H1 (cell line): Measurements from ENCODE around the gene PRR33. TPM values are rescaled to one million over a fixed set of nuclear protein-coding genes. Genes with fewer than 3 reads are reported as not detected.

Source experiments
- CTCF ChIA-PET: fragments of 300-600 bp; sonication (Branson Sonifier 250); formaldehyde crosslinking; loops from one replicate; lab custom pipeline; 2021; ENCODE audit not compliant: partially characterized antibody; lab: Charles Lee
- POLR2A ChIA-PET: fragments of 300-600 bp; sonication (Branson Sonifier 250); formaldehyde crosslinking; loops from one replicate; lab custom pipeline; 2021; ENCODE audit warnings: inconsistent platforms; ENCODE audit not compliant: partially characterized antibody; lab: Charles Lee
- DNase-seq, 2 experiments: peaks; one replicate each; pipeline versions ENCODE4 v3.0.0 to v3.0.0-alpha.2; 2010 to 2022; ENCODE audit warnings: low spot score in 2 of 2, low read depth in 1 of 2, mixed read lengths in 1 of 2
- FAIRE-seq: peaks from 2 replicates; lab custom pipeline; 2011; peaks lifted over from hg19 to GRCh38; lab: Jason Lieb, UNC
- H2AFZ ChIP-seq: 2 replicates; pipeline ENCODE4 v1.8.1; 2012; ENCODE audit warnings: low read length, inconsistent platforms
- H2AK5ac ChIP-seq: 2 replicates; pipeline ENCODE4 v1.6.1; 2013; ENCODE audit warnings: low read depth, low read length
- H2BK120ac ChIP-seq: replicated peaks from 2 replicates; pipeline ENCODE3; 2013; ENCODE audit warnings: low read depth, low read length, inconsistent platforms
- H2BK12ac ChIP-seq: 2 replicates; pipeline ENCODE4 v1.6.1; 2013; ENCODE audit warnings: low read depth, low read length
- H2BK15ac ChIP-seq: 2 replicates; pipeline ENCODE4 v1.6.1; 2013; ENCODE audit warnings: low read length
- H2BK20ac ChIP-seq: 2 replicates; pipeline ENCODE4 v1.6.1; 2013; ENCODE audit warnings: low read length
- H2BK5ac ChIP-seq: 2 replicates; pipeline ENCODE4 v1.6.1; 2013; ENCODE audit warnings: low read depth, low read length
- H3K14ac ChIP-seq: 2 replicates; pipeline ENCODE4 v1.6.1; 2013; ENCODE audit warnings: inconsistent platforms; ENCODE audit not compliant: insufficient read length
- H3K18ac ChIP-seq: 2 replicates; pipeline ENCODE4 v1.6.1; 2013; ENCODE audit warnings: low read length; ENCODE audit errors: extremely low read depth
- H3K23ac ChIP-seq: 2 replicates; pipeline ENCODE4 v1.6.1; 2013; ENCODE audit warnings: inconsistent platforms; ENCODE audit not compliant: insufficient read length
- H3K23me2 ChIP-seq: 2 replicates; pipeline ENCODE4 v1.6.1; 2013; ENCODE audit warnings: low read depth, low read length
- H3K27ac ChIP-seq: 2 replicates; pipeline ENCODE4 v1.6.1; 2011; ENCODE audit warnings: low read depth, low read length, inconsistent platforms
- H3K27me3 ChIP-seq, 4 experiments: replicated peaks in 1 of 4; 1 replicate in 1 of 4; 2 replicates in 3 of 4; pipeline versions ENCODE4 v1.6.1 to v1.8.1; 2011 to 2013; ENCODE audit warnings: low read length in 3 of 4, mild to moderate bottlenecking in 3 of 4, inconsistent platforms in 2 of 4, mixed read lengths in 2 of 4, moderate library complexity in 1 of 4; ENCODE audit not compliant: control insufficient read depth in 3 of 4, insufficient read depth in 3 of 4; ENCODE audit errors: extremely low read depth in 1 of 4
- H3K36me3 ChIP-seq, 4 experiments: 2 replicates each; pipeline versions ENCODE4 v1.6.1 to v1.8.1; 2011 to 2013; ENCODE audit warnings: mild to moderate bottlenecking in 4 of 4, low read length in 3 of 4, moderate library complexity in 2 of 4, control low read depth in 1 of 4, inconsistent platforms in 1 of 4; ENCODE audit not compliant: insufficient read depth in 4 of 4, control insufficient read depth in 2 of 4
- H3K4ac ChIP-seq: replicated peaks from 2 replicates; pipeline ENCODE3; 2013; ENCODE audit warnings: low read length, low read depth, mixed read lengths, inconsistent platforms; ENCODE audit not compliant: insufficient read length
- H3K4me1 ChIP-seq, 4 experiments: replicated peaks in 1 of 4; 1 replicate in 1 of 4; 2 replicates in 3 of 4; pipeline versions ENCODE4 v1.6.1 to v1.8.1; 2011 to 2013; ENCODE audit warnings: low read length in 3 of 4, inconsistent platforms in 2 of 4, mixed read lengths in 1 of 4; ENCODE audit not compliant: insufficient read depth in 4 of 4, control insufficient read depth in 3 of 4
- H3K4me2 ChIP-seq, 2 experiments: 2 replicates each; pipeline versions ENCODE4 v1.6.1 to v1.8.1; 2011 to 2013; ENCODE audit warnings: low read depth in 2 of 2, low read length in 2 of 2, control low read depth in 1 of 2, inconsistent platforms in 1 of 2, mild to moderate bottlenecking in 1 of 2; ENCODE audit not compliant: insufficient read depth in 1 of 2
- H3K4me3 ChIP-seq, 4 experiments: fragments of 200-600, 300-600 bp in 1 of 4; sonication (generic), shearing (Covaris generic), sonication (Bioruptor Twin) in 1 of 4; 2 replicates each; pipeline versions ENCODE4 v1.5.1 to v1.8.1; 2011 to 2016; ENCODE audit warnings: low read length in 4 of 4, low read depth in 3 of 4, control low read depth in 2 of 4, inconsistent platforms in 2 of 4, mild to moderate bottlenecking in 2 of 4, mixed read lengths in 1 of 4, moderate library complexity in 1 of 4; ENCODE audit not compliant: insufficient read depth in 2 of 4; ENCODE audit errors: extremely low read depth in 1 of 4
- H3K56ac ChIP-seq: replicated peaks from 2 replicates; pipeline ENCODE3; 2013; ENCODE audit warnings: low read depth, mild to moderate bottlenecking, mixed read lengths, low read length, inconsistent platforms; ENCODE audit not compliant: insufficient read length
- H3K79me1 ChIP-seq: 2 replicates; pipeline ENCODE4 v1.6.1; 2013; ENCODE audit warnings: low read depth, low read length, control low read depth
- H3K79me2 ChIP-seq, 2 experiments: 2 replicates each; pipeline versions ENCODE4 v1.6.1 to v1.8.1; 2012 to 2013; ENCODE audit warnings: low read length in 2 of 2, mild to moderate bottlenecking in 2 of 2, inconsistent platforms in 1 of 2; ENCODE audit not compliant: insufficient read depth in 2 of 2, control insufficient read depth in 1 of 2
- H3K9ac ChIP-seq, 4 experiments: replicated peaks in 1 of 4; 1 replicate in 1 of 4; 2 replicates in 3 of 4; pipeline versions ENCODE4 v1.6.1 to v1.8.1; 2011 to 2013; ENCODE audit warnings: low read depth in 3 of 4, low read length in 3 of 4, control low read depth in 2 of 4, mild to moderate bottlenecking in 2 of 4, moderate library complexity in 2 of 4, inconsistent platforms in 1 of 4; ENCODE audit errors: extremely low read depth in 1 of 4
- H3K9me3 ChIP-seq, 2 experiments: 2 replicates each; pipeline versions ENCODE4 v1.6.1 to v1.8.1; 2012 to 2013; ENCODE audit warnings: mild to moderate bottlenecking in 2 of 2, moderate library complexity in 2 of 2, control low read depth in 1 of 2, inconsistent platforms in 1 of 2, low read depth in 1 of 2, low read length in 1 of 2, mixed read lengths in 1 of 2; ENCODE audit not compliant: insufficient read depth in 2 of 2
- H4K20me1 ChIP-seq, 2 experiments: replicated peaks in 1 of 2; 2 replicates each; pipeline versions ENCODE3 to v1.8.1; 2011 to 2013; ENCODE audit warnings: inconsistent platforms in 2 of 2, low read length in 2 of 2, mild to moderate bottlenecking in 1 of 2; ENCODE audit not compliant: insufficient read depth in 2 of 2, control insufficient read depth in 1 of 2
- H4K5ac ChIP-seq: 2 replicates; pipeline ENCODE4 v1.6.1; 2013; ENCODE audit warnings: low read length, low read depth, mixed read lengths, inconsistent platforms; ENCODE audit not compliant: insufficient read length
- H4K8ac ChIP-seq: 2 replicates; pipeline ENCODE4 v1.8.0; 2013; ENCODE audit warnings: mild to moderate bottlenecking, moderate library complexity, low read length, inconsistent platforms; ENCODE audit not compliant: insufficient read depth; ENCODE audit errors: extremely low read depth
- H4K91ac ChIP-seq: replicated peaks from 2 replicates; pipeline ENCODE3; 2013; ENCODE audit warnings: low read length, mixed read lengths, inconsistent platforms; ENCODE audit not compliant: insufficient read length
- BRCA1 ChIP-seq: IDR thresholded peaks from 2 replicates; pipeline ENCODE4 v1.6.1; 2012; ENCODE audit warnings: low read depth, low read length, improper control_type of control experiment
- JUND ChIP-seq: IDR thresholded peaks from 2 replicates; pipeline ENCODE4 v1.6.1; 2011; ENCODE audit warnings: mild to moderate bottlenecking, improper control_type of control experiment, low read length
- POU5F1 ChIP-seq: IDR thresholded peaks from 2 replicates; pipeline ENCODE4 v1.6.1; 2011; ENCODE audit warnings: low read depth, mild to moderate bottlenecking, low read length, moderate library complexity
- TCF12 ChIP-seq: IDR thresholded peaks from 2 replicates; pipeline ENCODE4 v1.6.1; 2011; ENCODE audit warnings: low read depth, mild to moderate bottlenecking, low read length
- WGBS, 2 experiments: shearing (Covaris generic) in 1 of 2; methylation state at CpG; one replicate each; pipeline versions ENCODE4 v1.1.6 to v1.1.7; 2013 to 2015; ENCODE audit warnings: low lambda C conversion rate in 2 of 2, mixed read lengths in 2 of 2, inconsistent platforms in 1 of 2, low coverage in 1 of 2, missing lambda C conversion rate in 1 of 2; ENCODE audit not compliant: insufficient replicate concordance in 2 of 2, insufficient coverage in 1 of 2, insufficient read length in 1 of 2; ENCODE audit errors: extremely low coverage in 1 of 2, missing lambda C conversion rate in 1 of 2; 5-methylcytosine and 5-hydroxymethylcytosine counted together
- polyA plus RNA-seq, 7 experiments: library from polyadenylated mRNA; depleted of rRNA in 3 of 7; stranded (reverse) in 5 of 7; unstranded in 2 of 7; fragments of >200 nt in 5 of 7; fragments of 200-250 nt in 2 of 7; gene quantifications; 1 replicate in 5 of 7; 2 replicates in 1 of 7; 4 replicates in 1 of 7; pipeline versions ENCODE4 v1.2.1 to v1.2.3, GENCODE V29; 2011 to 2013; ENCODE audit warnings: missing spikeins in 2 of 7, mixed read lengths in 2 of 7
- total RNA-seq: library from RNA; stranded (reverse); fragmentation: NEBNext Ultra II Directional; extraction: Animal tissue kit (Norgen Biotek cat#: 25700); gene quantifications from 2 replicates; pipeline ENCODE4 v1.2.1, GENCODE V29; 2021

Gene PRR33
- total and polyA plus RNA-seq, 2 of the 8 experiments (the other 6 are each of a cell fraction or from before 2014, with no cell fraction given): 0.02 TPM; not detected in 1

DNA sequence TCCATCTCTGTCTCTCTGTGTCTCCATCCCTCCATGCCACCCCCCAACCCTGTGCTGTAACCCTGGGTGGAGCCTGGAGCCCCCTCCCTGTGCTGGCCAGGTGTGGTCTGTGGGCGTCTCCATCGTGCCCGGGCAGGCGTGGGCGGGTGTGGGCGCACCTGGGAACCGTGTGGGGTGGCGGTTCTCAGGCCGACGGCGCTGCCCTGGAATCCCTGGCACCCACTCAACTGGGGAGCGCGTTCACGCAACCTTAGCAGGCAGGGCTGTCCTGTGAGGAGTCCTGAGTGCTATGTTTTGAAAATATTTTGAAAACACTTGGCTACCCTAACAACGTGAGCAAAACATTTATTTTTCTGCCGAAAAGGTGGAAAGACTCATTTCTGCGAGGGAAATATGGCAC, 32.5 kb upstream of the PRR33 start:
- no peaks in the 10 kb centered on the region for H4K20me1 ChIP-seq
- H3K23ac ChIP-seq: no peak overlapping the region
- FAIRE-seq (no peak), DNase-seq (no peak)
- H3K79me1 ChIP-seq: no peaks in the 10 kb centered on the region
- H3K18ac ChIP-seq: no peak overlapping the region
- no peak overlapping the region for H2AFZ ChIP-seq
- H4K91ac ChIP-seq: no peak overlapping the region
- no peak overlapping the region for H3K56ac ChIP-seq
- no peak overlapping the region for H2AK5ac ChIP-seq
- H3K4ac ChIP-seq: no peak overlapping the region
- ChIA-PET CTCF (interaction anchor here (0.7 to 1.7 kb wide), 2 partner anchors 11 to 48 kb away, joined by 3 read pairs; no protein-coding TSS in a partner anchor), POLR2A (no interaction called here)
- no peaks in the 10 kb centered on the region for H3K9me3 ChIP-seq
- 79% methylated on average over 14 of the region's 17 CpGs; no CpG with 5 or more reads in 1 of the 2 experiments for WGBS, 2 experiments
- H4K8ac ChIP-seq: no peak overlapping the region
- no peak overlapping the region for H2BK120ac ChIP-seq
- H3K4me2 ChIP-seq: no peak overlapping the region
- no peaks in the 10 kb centered on the region for H3K27me3 ChIP-seq
- no peak overlapping the region for H3K14ac ChIP-seq
- H3K23me2 ChIP-seq: no peaks in the 10 kb centered on the region
- no peaks in the 10 kb centered on the region for H3K36me3 ChIP-seq
- no peak overlapping the region for H2BK15ac ChIP-seq
- no peak overlapping the region for H2BK12ac ChIP-seq
- H3K79me2 ChIP-seq: no peaks in the 10 kb centered on the region
- H2BK20ac ChIP-seq: no peak overlapping the region
- peaks cover 0 to 3% (median 0%) of the 10 kb centered on the region in 4 experiments; a peak in 3 of 7 replicates for H3K4me1 ChIP-seq
- H3K9ac ChIP-seq: no peak overlapping the region
- no peak overlapping the region for H4K5ac ChIP-seq
- H2BK5ac ChIP-seq: no peak overlapping the region
- H3K4me3 ChIP-seq: no peak overlapping the region
- no peak overlapping the region for H3K27ac ChIP-seq
- TF ChIP-seq BRCA1 (no peak), TCF12 (no peak), JUND (no peak), POU5F1 (no peak)
